Spinal cord (tissue), 10 donors: ENCODE results near the gene USP22. TPM values are rescaled to one million over a fixed set of nuclear protein-coding genes. Genes with fewer than 3 reads are reported as not detected.

Experiments used
- DNase-seq, 6 donors: peaks; one replicate each; pipeline versions ENCODE4 v3.0.0 to v3.0.0-alpha.2; 2013 to 2015; ENCODE audit warnings: low spot score in 6 of 6, low read depth in 4 of 6
- H3K27ac ChIP-seq: one replicate; pipeline ENCODE4 v1.5.1; 2013; ENCODE audit warnings: low read depth, low read length, control low read depth
- H3K27me3 ChIP-seq: one replicate; pipeline ENCODE4 v1.6.1; 2013; ENCODE audit warnings: low read length; ENCODE audit not compliant: control insufficient read depth, insufficient read depth
- H3K36me3 ChIP-seq: one replicate; pipeline ENCODE4 v1.6.1; 2013; ENCODE audit warnings: low read length; ENCODE audit not compliant: control insufficient read depth, insufficient read depth
- H3K4me1 ChIP-seq: one replicate; pipeline ENCODE4 v1.6.1; 2013; ENCODE audit warnings: low read length; ENCODE audit not compliant: control insufficient read depth, insufficient read depth
- H3K4me3 ChIP-seq: one replicate; pipeline ENCODE4 v1.5.1; 2013; ENCODE audit warnings: low read depth, low read length, control low read depth
- H3K9me3 ChIP-seq: one replicate; pipeline ENCODE4 v1.6.1; 2013; ENCODE audit warnings: low read length; ENCODE audit not compliant: control insufficient read depth, insufficient read depth
- WGBS: methylation state at CpG from one replicate; pipeline ENCODE4 v1.1.5; 2013; ENCODE audit warnings: missing lambda C conversion rate; ENCODE audit not compliant: insufficient coverage; 5-methylcytosine and 5-hydroxymethylcytosine counted together
- polyA plus RNA-seq, 2 donors: library from polyadenylated mRNA; unstranded; fragments of 120-200 nt; gene quantifications; one replicate each; pipeline ENCODE4 v1.2.1, GENCODE V29; 2013; ENCODE audit not compliant: insufficient read length in 2 of 2
- total RNA-seq, 2 donors: library from RNA; depleted of rRNA in 1 of 2; stranded (reverse); fragments of 120-200 nt in 1 of 2; fragments of >200 nt in 1 of 2; gene quantifications; one replicate each; pipeline versions ENCODE4 v1.2.3 to v1.2.4, GENCODE V29; 2013 to 2014
- donor health status: healthy.

USP22 gene
- total and polyA plus RNA-seq, 4 donors: 192 to 331 (median 279) TPM

DNA sequence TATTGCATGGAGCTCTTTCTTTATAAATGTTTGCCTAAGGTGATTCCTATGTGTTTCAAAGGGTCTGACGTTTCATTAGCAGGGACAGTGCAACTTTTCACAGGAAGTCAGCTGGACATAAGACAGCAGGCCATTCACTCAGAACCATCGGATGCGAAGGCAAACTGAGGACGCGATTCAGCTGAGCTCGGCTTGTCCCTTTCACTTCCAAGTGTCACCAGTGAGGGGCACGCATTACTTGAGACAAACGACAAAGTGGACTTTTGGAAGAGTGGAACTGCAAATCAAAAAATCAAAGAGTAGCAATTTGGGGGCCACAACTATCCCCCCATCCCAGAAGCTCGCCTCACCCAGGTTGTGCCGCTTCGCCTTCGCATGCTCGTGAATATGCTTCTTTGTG, 14.6 kb downstream of the USP22 start:
- Histone ChIP-seq H3K27me3 (no peaks in the 10 kb centered on the region), H3K4me1 (peaks cover 21% of the 10 kb centered on the region), H3K36me3 (peaks cover 46% of the 10 kb centered on the region), H3K27ac (no peak overlapping the region), H3K4me3 (no peak overlapping the region), H3K9me3 (no peaks in the 10 kb centered on the region)
- whole genome bisulfite sequencing: 64% methylated on average over 8 of the region's 13 CpGs
- no peak for DNase-seq

DNA sequence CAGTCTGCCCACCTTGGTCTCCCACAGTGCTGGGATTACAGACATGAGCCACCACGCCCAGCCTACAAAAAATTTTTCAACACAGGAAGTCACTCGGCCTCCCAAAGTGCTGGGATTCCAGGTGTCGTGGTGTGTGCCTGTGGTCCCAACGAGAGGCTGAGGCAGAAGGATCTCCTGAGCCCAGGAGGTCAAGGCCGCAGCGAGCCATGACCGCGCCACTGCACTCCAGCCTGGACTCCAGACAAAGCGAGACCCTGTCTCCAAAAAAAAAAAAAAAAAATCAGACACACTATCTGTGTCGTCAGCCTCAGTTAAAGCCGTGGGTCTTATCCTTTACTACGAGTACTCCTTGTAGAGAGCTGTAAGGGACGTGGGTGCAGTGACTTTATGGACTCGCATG, 15.8 kb downstream of the USP22 start:
- Histone ChIP-seq H3K27ac (no peak overlapping the region), H3K4me3 (no peak overlapping the region), H3K36me3 (peaks cover 46% of the 10 kb centered on the region), H3K4me1 (peaks cover 14% of the 10 kb centered on the region), H3K9me3 (no peaks in the 10 kb centered on the region), H3K27me3 (no peaks in the 10 kb centered on the region)
- DNase-seq: no peak
- WGBS: 93% methylated on average over 5 of the region's 14 CpGs

DNA sequence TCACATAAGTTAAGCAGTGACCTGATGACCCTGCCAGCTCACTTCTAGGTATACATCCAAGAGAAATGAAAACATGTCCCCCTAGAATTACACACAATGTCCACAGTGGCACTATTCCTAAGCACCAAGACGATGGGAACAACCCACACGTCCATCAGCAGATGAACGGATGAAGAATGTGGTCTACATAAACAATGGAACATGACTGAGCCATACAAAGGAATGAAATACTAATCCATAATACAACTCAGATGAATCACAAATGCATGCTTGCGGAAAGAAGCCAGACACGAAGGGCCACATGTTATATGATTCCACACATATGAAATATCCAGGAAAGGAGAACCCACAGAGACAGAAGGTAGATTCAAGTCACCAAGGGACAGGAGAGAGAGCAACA, 17.4 kb downstream of the USP22 start:
- no CpG with 5 or more reads among the region's 5 CpGs for WGBS
- Histone ChIP-seq H3K27me3 (no peaks in the 10 kb centered on the region), H3K9me3 (no peaks in the 10 kb centered on the region), H3K4me3 (no peak overlapping the region), H3K27ac (no peak overlapping the region), H3K4me1 (peaks cover 18% of the 10 kb centered on the region), H3K36me3 (peaks cover 58% of the 10 kb centered on the region)
- DNase-seq: no peak

DNA sequence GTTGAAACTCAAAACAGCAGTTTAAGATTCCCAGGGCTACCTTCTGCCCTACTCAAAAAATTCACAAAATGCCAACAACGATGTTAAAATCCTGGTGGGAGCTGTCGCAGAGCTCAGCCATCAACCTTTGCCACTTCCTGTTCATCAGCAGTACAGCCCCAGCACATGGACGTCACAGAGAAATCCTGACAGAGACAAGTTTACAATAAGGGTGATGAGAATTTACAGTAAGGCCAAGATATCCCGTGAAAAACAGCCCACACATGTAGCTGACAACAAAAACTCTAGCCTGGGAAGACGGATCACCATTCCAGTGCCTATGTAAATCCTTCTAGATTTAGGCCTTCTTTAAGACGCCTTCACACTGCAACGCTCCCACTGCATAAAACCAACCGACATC, 18.8 kb downstream of the USP22 start:
- H3K36me3 ChIP-seq: peaks cover 64% of the 10 kb centered on the region
- 67% methylated on average over 2 of the region's 8 CpGs for WGBS
- H3K27me3 ChIP-seq: no peaks in the 10 kb centered on the region
- H3K27ac ChIP-seq: no peak overlapping the region
- peaks cover 15% of the 10 kb centered on the region for H3K4me1 ChIP-seq
- H3K4me3 ChIP-seq: no peak overlapping the region
- no peak for DNase-seq
- no peaks in the 10 kb centered on the region for H3K9me3 ChIP-seq

DNA sequence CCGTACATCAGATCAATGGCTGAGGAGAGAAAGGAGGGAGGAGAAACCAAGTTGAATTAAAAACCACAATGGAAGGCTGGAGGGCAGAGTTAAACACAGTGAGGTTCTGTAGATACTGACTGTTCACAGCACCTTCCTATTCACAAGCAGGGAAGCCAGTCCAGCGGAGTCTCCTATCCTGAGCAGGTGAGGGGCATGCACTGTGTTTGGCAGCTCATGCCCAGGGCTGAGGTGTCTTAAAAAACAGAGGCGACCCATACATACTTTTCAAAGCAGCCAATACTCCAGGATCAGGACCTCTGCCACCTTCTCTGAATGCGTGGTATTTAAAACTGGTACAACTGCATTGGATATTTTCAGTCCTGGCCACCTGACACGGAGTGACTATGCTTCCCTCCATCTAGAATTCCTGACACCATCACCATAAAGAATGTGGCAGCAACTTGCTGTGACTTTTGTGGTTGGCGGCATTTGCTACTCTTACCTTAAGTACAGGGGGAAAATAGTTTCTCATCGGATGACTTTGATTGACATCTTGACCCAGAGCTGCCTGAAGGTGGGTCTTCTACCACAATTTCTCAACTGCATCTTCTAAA, 21.5 kb downstream of the USP22 start:
- Histone ChIP-seq H3K27me3 (no peaks in the 10 kb centered on the region), H3K9me3 (no peaks in the 10 kb centered on the region), H3K4me3 (no peak overlapping the region), H3K36me3 (peaks cover 69% of the 10 kb centered on the region), H3K4me1 (peaks cover 5% of the 10 kb centered on the region), H3K27ac (no peak overlapping the region)
- WGBS: 90% methylated on average over 4 of the region's 7 CpGs
- no peak for DNase-seq

DNA sequence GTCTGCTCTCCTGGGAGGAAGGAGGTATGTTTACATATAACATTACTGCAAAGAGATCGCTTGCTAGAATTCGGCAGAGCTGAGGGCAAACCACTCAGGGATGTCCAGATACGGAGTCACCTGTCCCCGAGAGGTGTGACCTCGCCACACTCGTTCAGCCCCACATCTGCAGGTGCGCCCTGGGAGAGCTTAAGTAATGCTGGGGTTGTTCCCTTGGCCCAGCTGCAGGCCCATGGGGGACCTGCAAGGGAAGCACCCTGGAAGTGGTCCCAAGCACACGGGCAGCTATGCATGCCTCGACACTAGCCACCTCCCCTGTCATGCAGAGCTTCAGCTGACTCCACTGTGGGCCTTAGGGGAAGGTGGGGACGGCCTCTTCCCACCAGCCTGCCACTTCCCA, 22.2 kb downstream of the USP22 start:
- Histone ChIP-seq H3K27ac (no peak overlapping the region), H3K9me3 (no peaks in the 10 kb centered on the region), H3K27me3 (no peaks in the 10 kb centered on the region), H3K4me3 (no peak overlapping the region), H3K4me1 (peaks cover 5% of the 10 kb centered on the region), H3K36me3 (peaks cover 69% of the 10 kb centered on the region)
- whole genome bisulfite sequencing: 74% methylated on average over 7 of the region's 10 CpGs
- DNase-seq: no peak

DNA sequence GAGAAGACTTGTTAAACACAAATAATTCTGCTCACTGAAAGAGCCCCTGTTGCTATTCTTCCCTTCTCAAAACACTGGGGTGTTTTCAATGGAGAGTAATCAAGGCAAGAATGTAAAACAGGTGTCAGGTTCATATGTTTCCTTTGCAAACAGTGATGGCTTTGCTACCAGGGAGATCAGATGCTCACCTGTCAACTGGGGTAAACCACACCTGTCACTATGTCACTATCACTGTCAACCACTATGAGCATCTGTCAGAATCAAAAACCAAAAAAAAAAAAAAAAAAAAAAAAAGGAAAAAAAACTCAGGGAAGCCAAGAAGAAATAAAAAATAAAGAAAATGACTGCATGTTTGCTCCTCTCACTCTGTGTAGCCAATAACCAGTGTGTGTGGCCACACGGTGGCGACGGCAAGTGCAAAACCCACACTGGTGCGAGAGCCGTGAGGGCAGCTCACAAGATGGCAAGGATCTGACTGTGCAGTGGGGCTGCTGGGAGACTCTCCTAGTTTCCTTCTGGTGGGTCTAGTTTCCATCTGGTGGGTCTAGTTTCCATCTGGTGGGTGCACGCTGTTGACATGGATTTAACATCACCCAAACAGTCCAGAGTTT, 22.7 kb downstream of the USP22 start:
- peaks cover 5% of the 10 kb centered on the region for H3K4me1 ChIP-seq
- peaks cover 70% of the 10 kb centered on the region for H3K36me3 ChIP-seq
- WGBS: 58% methylated on average over 3 of the region's 6 CpGs

DNA sequence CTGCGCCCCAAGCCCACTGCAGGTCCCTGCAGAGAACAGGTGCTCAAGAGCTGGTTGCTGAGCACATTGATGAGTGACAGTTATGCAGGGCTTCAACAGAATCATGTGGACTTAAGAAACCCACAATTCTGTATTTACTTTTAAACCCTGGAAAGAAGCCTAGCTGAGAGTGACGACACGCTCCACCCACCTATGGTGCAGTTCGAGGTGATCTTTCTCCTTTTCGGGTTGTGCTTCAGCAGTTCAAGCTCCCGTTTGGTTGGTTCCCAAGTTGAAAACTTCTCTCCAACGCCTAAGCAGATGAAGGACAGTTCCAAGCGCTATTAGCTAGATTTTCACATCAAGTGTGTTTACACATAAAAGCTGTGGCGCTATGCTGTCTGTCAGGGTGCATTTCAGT, 23.9 kb downstream of the USP22 start:
- no peaks in the 10 kb centered on the region for H3K27me3 ChIP-seq
- no peaks in the 10 kb centered on the region for H3K9me3 ChIP-seq
- peaks cover 73% of the 10 kb centered on the region for H3K36me3 ChIP-seq
- no peak overlapping the region for H3K4me3 ChIP-seq
- DNase-seq: no peak
- H3K27ac ChIP-seq: no peak overlapping the region
- peaks cover 5% of the 10 kb centered on the region for H3K4me1 ChIP-seq
- WGBS: 82% methylated on average over 8 of the region's 9 CpGs

More for the DNA sequence above, 22.7 kb downstream of the USP22 start:
- Histone ChIP-seq H3K27ac (no peak overlapping the region), H3K4me3 (no peak overlapping the region), H3K27me3 (no peaks in the 10 kb centered on the region), H3K9me3 (no peaks in the 10 kb centered on the region)
- DNase-seq: peak in 1 of 6 donors; percentile 52

DNA sequence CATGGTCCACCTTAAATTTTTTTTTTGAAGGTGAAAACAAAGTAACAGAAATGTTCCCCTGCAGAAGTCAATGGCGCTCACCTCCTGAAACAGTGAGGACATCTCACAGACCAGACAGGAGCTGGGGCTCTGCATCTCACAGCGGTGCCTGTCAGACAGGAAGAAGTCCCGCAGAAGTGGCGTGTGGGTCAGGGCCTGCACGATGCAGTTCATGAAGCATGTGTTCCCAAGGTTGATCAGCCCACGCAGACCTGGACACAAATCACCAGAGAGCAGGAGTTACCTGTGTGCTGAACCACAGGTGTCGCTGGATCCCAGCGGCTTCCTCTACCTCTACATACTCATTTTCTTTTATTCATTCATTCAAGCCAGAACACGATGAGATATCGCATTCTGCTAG, 24.9 kb downstream of the USP22 start:
- 96% methylated on average over 10 of the region's 10 CpGs for WGBS
- DNase-seq: no peak
- Histone ChIP-seq H3K36me3 (peaks cover 74% of the 10 kb centered on the region), H3K9me3 (no peaks in the 10 kb centered on the region), H3K4me1 (peaks cover 5% of the 10 kb centered on the region), H3K4me3 (no peak overlapping the region), H3K27ac (no peak overlapping the region), H3K27me3 (no peaks in the 10 kb centered on the region)

DNA sequence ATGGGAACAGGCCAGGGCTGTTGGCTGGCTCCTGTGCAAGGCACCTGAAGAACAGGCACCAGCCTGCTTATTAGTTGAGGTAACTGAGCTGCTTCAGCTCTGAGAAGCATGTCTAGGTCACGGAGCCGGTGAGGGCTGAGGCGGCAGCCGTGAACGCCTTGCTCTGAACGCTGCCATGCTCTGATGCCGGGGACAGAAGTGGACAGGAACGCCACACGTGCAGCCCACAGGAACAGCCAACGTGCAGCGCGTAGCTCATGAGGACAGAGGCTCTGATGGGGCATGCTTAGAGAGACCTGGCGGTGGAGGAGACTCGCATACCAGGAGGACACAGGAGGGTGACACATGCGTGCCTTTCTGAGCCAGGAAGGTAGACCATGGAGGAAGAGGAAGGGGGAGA, 25.6 kb downstream of the USP22 start:
- Histone ChIP-seq H3K4me3 (no peak overlapping the region), H3K27ac (no peak overlapping the region), H3K36me3 (peaks cover 80% of the 10 kb centered on the region), H3K4me1 (peaks cover 5% of the 10 kb centered on the region), H3K9me3 (no peaks in the 10 kb centered on the region), H3K27me3 (no peaks in the 10 kb centered on the region)
- 94% methylated on average over 14 of the region's 15 CpGs for WGBS
- no peak for DNase-seq
